Adrenal gland (tissue), 5 donors: ENCODE data around the gene NRXN2.

Experiments
- CTCF ChIP-seq, 6 experiments: fragments of 450-650 bp in 4 of 6; fragments of 200-600 bp in 2 of 6; sonication (generic) in 1 of 6; IDR thresholded peaks; 1 replicate in 5 of 6; 2 replicates in 1 of 6; pipeline versions ENCODE4 v1.5.1 to v1.8.0; 2016 to 2021; ENCODE audit warnings: antibody characterized with exemption in 6 of 6, mild to moderate bottlenecking in 2 of 6, moderate library complexity in 1 of 6
- POLR2A ChIP-seq, 2 donors: fragments of 450-650 bp; IDR thresholded peaks; one replicate each; pipeline ENCODE4 v1.6.1; 2017; ENCODE audit warnings: antibody characterized with exemption in 2 of 2, mild to moderate bottlenecking in 2 of 2, moderate library complexity in 1 of 2
- donor health status: DM: no; HTN: no; CAD: no.

- TF ChIP-seq CTCF (IDR thresholded peaks at IDR 0.05), result no peak
- TF ChIP-seq POLR2A (IDR thresholded peaks at IDR 0.05), result no peak
These were observed 45.5 kb downstream of the NRXN2 start for GRCh38 chr11:64677441-64678023.
